Trophoblast cell (in vitro differentiated cells and primary cell): ENCODE measurements around the gene SLC25A2. TPM values are rescaled to one million over a fixed set of nuclear protein-coding genes. Genes with fewer than 3 reads are reported as not detected.
A peak's percentile ranks its signal among the peaks of the same experiment; 100 is the strongest.
"Not testable (repeated sequence)": the region's sequence is repeated elsewhere in the genome, so short reads cannot be mapped to it uniquely, and the experiment has no call there.

Source experiments
- DNase-seq, 2 donors: peaks; one replicate each; pipeline ENCODE4 v3.0.0-alpha.2; 2016
- H2AFZ ChIP-seq: 2 replicates; pipeline ENCODE4 v1.6.1; 2013; ENCODE audit warnings: low read length, moderate library complexity, mild to moderate bottlenecking; ENCODE audit not compliant: insufficient read depth, poor library complexity
- H2AK5ac ChIP-seq: 2 replicates; pipeline ENCODE4 v1.6.1; 2013; ENCODE audit warnings: mild to moderate bottlenecking, low read length
- H2BK120ac ChIP-seq: 2 replicates; pipeline ENCODE4 v1.6.1; 2013; ENCODE audit warnings: low read length, mild to moderate bottlenecking, moderate library complexity; ENCODE audit not compliant: insufficient read depth, poor library complexity
- H2BK12ac ChIP-seq: 2 replicates; pipeline ENCODE4 v1.6.1; 2013; ENCODE audit warnings: mild to moderate bottlenecking, low read length, moderate library complexity
- H2BK5ac ChIP-seq: 2 replicates; pipeline ENCODE4 v1.6.1; 2013; ENCODE audit warnings: low read length, low read depth, moderate library complexity, mild to moderate bottlenecking; ENCODE audit not compliant: poor library complexity
- H3K14ac ChIP-seq: 2 replicates; pipeline ENCODE4 v1.6.1; 2013; ENCODE audit warnings: mild to moderate bottlenecking, low read length
- H3K18ac ChIP-seq: 2 replicates; pipeline ENCODE4 v1.6.1; 2013; ENCODE audit warnings: mild to moderate bottlenecking, low read length
- H3K23ac ChIP-seq: 2 replicates; pipeline ENCODE4 v1.6.1; 2013; ENCODE audit warnings: low read length
- H3K27ac ChIP-seq: 2 replicates; pipeline ENCODE4 v1.5.1; 2013; ENCODE audit warnings: low read depth, mild to moderate bottlenecking, inconsistent platforms, low read length, moderate library complexity
- H3K27me3 ChIP-seq: 2 replicates; pipeline ENCODE4 v1.6.1; 2013; ENCODE audit warnings: inconsistent platforms, mild to moderate bottlenecking, low read length, moderate library complexity; ENCODE audit not compliant: insufficient read depth
- H3K36me3 ChIP-seq, 2 experiments: 1 replicate in 1 of 2; 2 replicates in 1 of 2; pipeline ENCODE4 v1.6.1; 2013; ENCODE audit warnings: low read length in 2 of 2, mild to moderate bottlenecking in 2 of 2, moderate library complexity in 1 of 2; ENCODE audit not compliant: insufficient read depth in 2 of 2, control insufficient read depth in 1 of 2
- H3K4ac ChIP-seq: 2 replicates; pipeline ENCODE4 v1.6.1; 2013; ENCODE audit warnings: low read depth, mild to moderate bottlenecking, low read length, moderate library complexity
- H3K4me1 ChIP-seq, 2 experiments: 1 replicate in 1 of 2; 2 replicates in 1 of 2; pipeline ENCODE4 v1.6.1; 2013; ENCODE audit warnings: low read length in 2 of 2, mild to moderate bottlenecking in 2 of 2, moderate library complexity in 1 of 2; ENCODE audit not compliant: insufficient read depth in 2 of 2, control insufficient read depth in 1 of 2
- H3K4me2 ChIP-seq: 2 replicates; pipeline ENCODE4 v1.6.1; 2013; ENCODE audit warnings: inconsistent platforms, mild to moderate bottlenecking, low read length, moderate library complexity
- H3K4me3 ChIP-seq: 2 replicates; pipeline ENCODE4 v1.5.1; 2013; ENCODE audit warnings: mild to moderate bottlenecking, low read depth, low read length, inconsistent platforms
- H3K79me1 ChIP-seq: one replicate; pipeline ENCODE4 v1.6.1; 2013; ENCODE audit warnings: low read length
- H3K79me2 ChIP-seq: 2 replicates; pipeline ENCODE4 v1.6.1; 2013; ENCODE audit warnings: low read length, mild to moderate bottlenecking; ENCODE audit not compliant: control insufficient read depth, insufficient read depth, poor library complexity
- H3K9ac ChIP-seq: 2 replicates; pipeline ENCODE4 v1.6.1; 2013; ENCODE audit warnings: mild to moderate bottlenecking, low read length
- H3K9me3 ChIP-seq: 2 replicates; pipeline ENCODE4 v1.6.1; 2013; ENCODE audit warnings: low read depth, mild to moderate bottlenecking, control low read depth, inconsistent platforms, low read length; ENCODE audit not compliant: insufficient read depth
- H4K12ac ChIP-seq: 2 replicates; pipeline ENCODE4 v1.6.1; 2013; ENCODE audit warnings: low read depth, mild to moderate bottlenecking, low read length, moderate library complexity
- H4K8ac ChIP-seq: 2 replicates; pipeline ENCODE4 v1.6.1; 2013; ENCODE audit warnings: low read depth, mild to moderate bottlenecking, low read length, moderate library complexity
- H4K91ac ChIP-seq: one replicate; pipeline ENCODE4 v1.6.1; 2013; ENCODE audit warnings: low read depth, mild to moderate bottlenecking, low read length, moderate library complexity
- WGBS: extraction: QIAGEN DNeasy Blood & Tissue Kit; methylation state at CpG from one replicate; pipeline ENCODE4 v1.1.7; 2013; ENCODE audit warnings: missing lambda C conversion rate; ENCODE audit not compliant: insufficient read length, insufficient coverage; ENCODE audit errors: extremely low coverage; 5-methylcytosine and 5-hydroxymethylcytosine counted together
- polyA plus RNA-seq: library from polyadenylated mRNA; stranded (reverse); fragments of 200-250 nt; gene quantifications from 2 replicates; pipeline ENCODE4 v1.2.3, GENCODE V29; 2013

SLC25A2 gene
- polyA plus RNA-seq, result 0.03 TPM in 1 of 2 replicates, not detected in the other

DNA sequence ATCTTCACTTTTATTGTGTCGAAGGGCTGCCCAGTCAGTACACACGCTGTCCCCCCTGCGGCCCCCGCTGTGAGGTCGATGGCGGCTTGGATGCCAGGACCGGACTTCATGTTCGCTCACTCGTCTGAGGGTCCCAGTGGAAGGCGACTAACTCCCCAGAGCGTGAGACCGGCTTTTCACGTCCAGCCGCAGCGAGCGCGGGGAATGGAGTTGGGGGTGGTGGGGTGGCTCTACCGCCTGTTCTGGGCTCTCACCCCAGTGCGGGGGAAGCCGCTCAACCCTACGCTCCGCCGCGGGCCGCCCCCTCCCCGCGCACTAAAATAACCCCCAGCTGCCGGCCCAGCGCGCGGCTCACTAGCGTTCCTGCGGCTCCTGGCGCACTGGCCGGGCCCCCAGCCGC lies at the start of gene SLC25A2:
Gene SLC25A2, minus strand, starts transcription at position 294 of the 400 bp plus-strand sequence. Its CDS starts 184 bp downstream, at position 110.
- Histone ChIP-seq H2BK5ac (no peak within 1 kb of the TSS), H3K23ac (no peak within 1 kb of the TSS), H3K4me2 (no peak within 1 kb of the TSS), H3K4ac (no peak within 1 kb of the TSS), H4K91ac (no peak within 1 kb of the TSS), H2BK120ac (no peak within 1 kb of the TSS), H4K8ac (no peak within 1 kb of the TSS), H3K9me3 (peaks cover 13% of the 10 kb centered on the region), H3K14ac (no peak within 1 kb of the TSS), H3K79me1 (no peaks in the 10 kb centered on the region), H3K4me1 (no peaks in the 10 kb centered on the region), H2AFZ (no peak within 1 kb of the TSS), H3K79me2 (no peaks in the 10 kb centered on the region), H3K4me3 (no peak within 1 kb of the TSS), H3K27ac (no peak within 1 kb of the TSS), H3K18ac (no peak within 1 kb of the TSS), H3K27me3 (no peaks in the 10 kb centered on the region), H4K12ac (no peak within 1 kb of the TSS), H3K36me3 (peaks cover 0 to 3% of the 10 kb centered on the region in 2 experiments), H2BK12ac (no peak within 1 kb of the TSS), H2AK5ac (no peak within 1 kb of the TSS), H3K9ac (no peak within 1 kb of the TSS)
- DNase-seq, result no peak
- no CpG with 5 or more reads among the region's 36 CpGs for WGBS

DNA sequence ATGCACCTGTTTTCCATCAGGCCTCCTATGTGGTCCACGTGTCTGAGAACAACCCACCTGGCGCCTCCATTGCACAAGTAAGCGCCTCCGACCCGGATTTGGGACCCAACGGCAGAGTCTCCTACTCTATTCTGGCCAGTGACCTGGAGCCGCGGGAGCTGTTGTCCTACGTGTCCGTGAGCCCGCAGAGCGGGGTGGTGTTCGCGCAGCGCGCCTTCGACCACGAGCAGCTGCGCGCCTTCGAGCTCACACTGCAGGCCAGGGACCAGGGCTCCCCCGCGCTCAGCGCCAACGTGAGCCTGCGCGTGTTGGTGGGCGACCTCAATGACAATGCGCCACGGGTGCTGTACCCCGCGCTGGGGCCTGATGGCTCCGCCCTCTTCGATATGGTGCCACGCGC lies 47.7 kb upstream of the SLC25A2 start:
- no peak overlapping the region for H4K8ac ChIP-seq
- H2AFZ ChIP-seq, result no peak overlapping the region
- DNase-seq, result no peak
- no CpG with 5 or more reads among the region's 36 CpGs for WGBS
- no peak overlapping the region for H2AK5ac ChIP-seq
- H2BK120ac ChIP-seq, result no peak overlapping the region
- H3K4me2 ChIP-seq, result no peak overlapping the region
- H3K4me3 ChIP-seq, result no peak overlapping the region
- H3K27ac ChIP-seq, result no peak overlapping the region
- H2BK5ac ChIP-seq, result no peak overlapping the region
- no peak overlapping the region for H3K23ac ChIP-seq
- peaks cover 0 to 4% of the 10 kb centered on the region in 2 experiments for H3K36me3 ChIP-seq
- no peak overlapping the region for H4K12ac ChIP-seq
- no peak overlapping the region for H3K14ac ChIP-seq
- no peaks in the 10 kb centered on the region for H3K27me3 ChIP-seq
- no peak overlapping the region for H3K4ac ChIP-seq
- H3K9ac ChIP-seq, result no peak overlapping the region
- H4K91ac ChIP-seq, result no peak overlapping the region
- no peaks in the 10 kb centered on the region for H3K4me1 ChIP-seq
- no peak overlapping the region for H2BK12ac ChIP-seq
- no peaks in the 10 kb centered on the region for H3K79me2 ChIP-seq
- H3K18ac ChIP-seq, result no peak overlapping the region
- H3K79me1 ChIP-seq, result no peaks in the 10 kb centered on the region
- H3K9me3 ChIP-seq, result peaks cover 23% of the 10 kb centered on the region

DNA sequence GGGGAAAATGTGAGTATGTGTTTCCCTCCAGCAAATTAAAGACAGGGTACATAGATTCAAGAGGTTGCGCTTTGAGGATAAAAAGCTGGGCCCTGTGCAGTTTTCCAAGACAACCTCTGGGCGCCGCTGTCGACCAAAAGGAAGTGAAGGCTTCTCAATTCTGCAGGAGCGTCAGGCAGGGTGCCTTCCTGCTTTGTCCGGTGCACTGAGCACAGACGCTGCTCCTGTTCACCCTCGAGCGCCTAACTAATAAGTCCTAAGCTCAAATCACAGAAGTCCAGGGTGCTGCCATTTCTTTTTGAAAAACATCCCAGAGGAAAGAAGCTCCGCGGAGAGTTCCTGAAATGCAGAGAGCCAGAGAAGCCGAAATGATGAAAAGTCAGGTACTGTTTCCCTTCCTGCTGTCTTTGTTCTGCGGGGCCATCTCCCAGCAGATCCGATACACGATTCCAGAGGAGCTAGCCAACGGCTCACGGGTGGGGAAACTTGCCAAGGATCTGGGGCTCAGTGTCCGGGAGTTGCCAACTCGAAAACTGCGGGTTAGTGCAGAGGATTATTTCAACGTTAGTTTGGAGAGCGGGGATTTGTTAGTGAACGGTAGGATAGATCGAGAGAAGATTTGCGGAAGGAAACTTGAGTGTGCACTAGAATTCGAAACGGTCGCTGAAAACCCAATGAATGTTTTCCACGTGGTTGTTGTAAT lies 46.2 kb upstream of the SLC25A2 start, which contains the start of gene PCDHGB1:
Gene PCDHGB1, plus strand, starts transcription at position 183 of the 703 bp plus-strand sequence. Its CDS starts 162 bp downstream, at position 345.
- no peak within 1 kb of the TSS for H2BK120ac ChIP-seq
- H2AK5ac ChIP-seq, result no peak within 1 kb of the TSS
- no peak within 1 kb of the TSS for H3K4me3 ChIP-seq
- H3K27me3 ChIP-seq, result no peaks in the 10 kb centered on the region
- no peak within 1 kb of the TSS for H3K14ac ChIP-seq
- peak within 1 kb of the TSS; percentile 39 for H3K4me2 ChIP-seq
- H3K23ac ChIP-seq, result no peak within 1 kb of the TSS
- no peaks in the 10 kb centered on the region for H3K79me1 ChIP-seq
- H3K9me3 ChIP-seq, result peaks cover 21% of the 10 kb centered on the region
- no peaks in the 10 kb centered on the region for H3K79me2 ChIP-seq
- H2BK12ac ChIP-seq, result no peak within 1 kb of the TSS
- H3K4me1 ChIP-seq, result no peaks in the 10 kb centered on the region
- H3K9ac ChIP-seq, result no peak within 1 kb of the TSS
- H2BK5ac ChIP-seq, result peak within 1 kb of the TSS; percentile 27
- H3K36me3 ChIP-seq, result peaks cover 0 to 4% of the 10 kb centered on the region in 2 experiments
- no peak within 1 kb of the TSS for H4K8ac ChIP-seq
- DNase-seq, result peak in 1 of 2 donors; percentile 7
- peak within 1 kb of the TSS; percentile 85 for H2AFZ ChIP-seq
- WGBS, result 100% methylated on average over 7 of the region's 29 CpGs
- no peak within 1 kb of the TSS for H3K27ac ChIP-seq
- H3K4ac ChIP-seq, result no peak within 1 kb of the TSS
- H4K12ac ChIP-seq, result peak within 1 kb of the TSS; percentile 84
- no peak within 1 kb of the TSS for H3K18ac ChIP-seq
- H4K91ac ChIP-seq, result no peak within 1 kb of the TSS

DNA sequence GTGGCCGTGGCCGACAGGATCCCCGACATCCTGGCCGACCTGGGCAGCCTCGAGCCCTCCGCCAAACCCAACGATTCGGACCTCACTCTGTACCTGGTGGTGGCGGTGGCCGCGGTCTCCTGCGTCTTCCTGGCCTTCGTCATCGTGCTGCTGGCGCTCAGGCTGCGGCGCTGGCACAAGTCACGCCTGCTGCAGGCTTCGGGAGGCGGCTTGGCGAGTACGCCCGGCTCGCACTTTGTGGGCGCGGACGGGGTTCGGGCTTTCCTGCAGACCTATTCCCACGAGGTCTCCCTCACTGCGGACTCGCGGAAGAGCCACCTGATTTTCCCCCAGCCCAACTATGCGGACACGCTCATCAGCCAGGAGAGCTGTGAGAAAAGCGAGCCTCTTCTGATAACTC lies 42.2 kb upstream of the SLC25A2 start:
- H2AK5ac ChIP-seq, H3K27me3 ChIP-seq, H3K4me3 ChIP-seq, H2AFZ ChIP-seq, H4K12ac ChIP-seq, H2BK12ac ChIP-seq, H3K14ac ChIP-seq, H2BK5ac ChIP-seq, H3K9ac ChIP-seq, H2BK120ac ChIP-seq, H3K79me1 ChIP-seq, DNase-seq, H3K79me2 ChIP-seq, H3K18ac ChIP-seq, H3K4ac ChIP-seq, H3K27ac ChIP-seq, H3K4me1 ChIP-seq, H4K8ac ChIP-seq, H3K4me2 ChIP-seq, H4K91ac ChIP-seq, H3K36me3 ChIP-seq, H3K23ac ChIP-seq: not testable (repeated sequence)
- peaks cover 14% of the 10 kb centered on the region for H3K9me3 ChIP-seq
- no CpG with 5 or more reads among the region's 35 CpGs for WGBS
